IMR-90 (cell line): Measurements from ENCODE around the gene STAM2. TPM values are rescaled to one million over a fixed set of nuclear protein-coding genes. Genes with fewer than 3 reads are reported as not detected.

Experiments
- ATAC-seq: fragments of 200-7000 bp; cut with Tn5 transposase; 2 replicates; pipeline ENCODE4 v1.9.1; 2020; ENCODE audit warnings: low read depth, mild to moderate bottlenecking, moderate library complexity
- BruUV-seq: library from RNA; stranded (reverse); fragments of 400-500 nt; replicated peaks from 2 replicates; lab custom pipeline; 2021; lab: Mats Ljungman, UMichigan
- CTCF ChIA-PET: fragments of 300-600 bp; formaldehyde crosslinking; extraction: SDS; loops from one replicate; lab custom pipeline; 2021; ENCODE audit warnings: antibody characterized with exemption; lab: Yijun Ruan, JAX
- POLR2A ChIA-PET: fragments of 300-600 bp; sonication (Branson Sonifier 250); formaldehyde crosslinking; loops from one replicate; lab custom pipeline; 2022; ENCODE audit warnings: antibody characterized with exemption; ENCODE audit not compliant: unreplicated experiment; lab: Charles Lee
- DNase-seq: peaks from one replicate; pipeline ENCODE4 v3.0.0; 2013
- H2AFZ ChIP-seq: replicated peaks from 2 replicates; pipeline ENCODE3; 2013; ENCODE audit warnings: low read length, mild to moderate bottlenecking; ENCODE audit not compliant: poor library complexity
- H2AK5ac ChIP-seq: 2 replicates; pipeline ENCODE4 v1.6.1; 2013; ENCODE audit warnings: low read depth, low read length, inconsistent platforms
- H2AK9ac ChIP-seq: replicated peaks from 2 replicates; pipeline ENCODE3; 2013; ENCODE audit warnings: mild to moderate bottlenecking, low read depth, low read length, moderate library complexity; ENCODE audit not compliant: poor library complexity
- H2BK120ac ChIP-seq: 2 replicates; pipeline ENCODE4 v1.6.1; 2013; ENCODE audit warnings: low read depth, low read length, inconsistent platforms
- H2BK15ac ChIP-seq: 3 replicates; pipeline ENCODE4 v1.6.1; 2013; ENCODE audit warnings: low read depth, low read length, inconsistent platforms
- H2BK20ac ChIP-seq: 2 replicates; pipeline ENCODE4 v1.6.1; 2013; ENCODE audit warnings: low read depth, mild to moderate bottlenecking, inconsistent platforms, low read length, moderate library complexity
- H2BK5ac ChIP-seq: 2 replicates; pipeline ENCODE4 v1.6.1; 2013; ENCODE audit warnings: mild to moderate bottlenecking, low read depth, low read length, inconsistent platforms; ENCODE audit not compliant: poor library complexity, severe bottlenecking
- H3K14ac ChIP-seq: replicated peaks from 2 replicates; pipeline ENCODE4 v1.6.1; 2013; ENCODE audit warnings: low read depth, low read length, inconsistent platforms
- H3K18ac ChIP-seq: 2 replicates; pipeline ENCODE4 v1.6.1; 2013; ENCODE audit warnings: low read depth, low read length, control low read depth
- H3K23ac ChIP-seq: 2 replicates; pipeline ENCODE4 v1.6.1; 2013; ENCODE audit warnings: low read depth, low read length, inconsistent platforms
- H3K27ac ChIP-seq: 2 replicates; pipeline ENCODE4 v1.5.1; 2013; ENCODE audit warnings: mild to moderate bottlenecking, control low read depth, low read length; ENCODE audit not compliant: insufficient read depth
- H3K27me3 ChIP-seq: 2 replicates; pipeline ENCODE4 v1.6.1; 2013; ENCODE audit warnings: low read length; ENCODE audit not compliant: control insufficient read depth, insufficient read depth
- H3K36me3 ChIP-seq: 2 replicates; pipeline ENCODE4 v1.6.1; 2013; ENCODE audit warnings: low read length, mixed read lengths; ENCODE audit not compliant: control insufficient read depth, insufficient read depth
- H3K4ac ChIP-seq: 2 replicates; pipeline ENCODE4 v1.6.1; 2013; ENCODE audit warnings: low read depth, low read length, inconsistent platforms
- H3K4me1 ChIP-seq: 2 replicates; pipeline ENCODE4 v1.6.1; 2013; ENCODE audit warnings: low read length, mixed read lengths; ENCODE audit not compliant: control insufficient read depth, insufficient read depth
- H3K4me2 ChIP-seq: 2 replicates; pipeline ENCODE4 v1.6.1; 2013; ENCODE audit warnings: low read depth, mild to moderate bottlenecking, control low read depth, low read length, moderate library complexity
- H3K4me3 ChIP-seq: 2 replicates; pipeline ENCODE4 v1.5.1; 2013; ENCODE audit warnings: low read depth, mild to moderate bottlenecking, control low read depth, low read length, moderate library complexity; ENCODE audit not compliant: insufficient read depth
- H3K56ac ChIP-seq: 2 replicates; pipeline ENCODE4 v1.6.1; 2013; ENCODE audit warnings: low read length, inconsistent platforms; ENCODE audit not compliant: insufficient read depth; ENCODE audit errors: extremely low read depth
- H3K79me1 ChIP-seq, 2 experiments: 2 replicates each; pipeline ENCODE4 v1.6.1; 2013; ENCODE audit warnings: low read length in 2 of 2, inconsistent platforms in 1 of 2, low read depth in 1 of 2
- H3K9ac ChIP-seq: 2 replicates; pipeline ENCODE4 v1.6.1; 2013; ENCODE audit warnings: low read depth, low read length, control low read depth
- H3K9me1 ChIP-seq: 2 replicates; pipeline ENCODE4 v1.6.1; 2013; ENCODE audit warnings: low read length, inconsistent platforms; ENCODE audit not compliant: insufficient read depth
- H3K9me3 ChIP-seq: 2 replicates; pipeline ENCODE4 v1.6.1; 2013; ENCODE audit warnings: low read length; ENCODE audit not compliant: control insufficient read depth, insufficient read depth
- H4K20me1 ChIP-seq: 2 replicates; pipeline ENCODE4 v1.6.1; 2013; ENCODE audit warnings: low read length, inconsistent platforms; ENCODE audit not compliant: insufficient read depth
- H4K5ac ChIP-seq: 2 replicates; pipeline ENCODE4 v1.6.1; 2013; ENCODE audit warnings: mild to moderate bottlenecking, low read depth, low read length, control low read depth
- H4K8ac ChIP-seq, 2 experiments: 2 replicates each; pipeline ENCODE4 v1.6.1; 2013; ENCODE audit warnings: low read depth in 2 of 2, low read length in 2 of 2, control low read depth in 1 of 2, inconsistent platforms in 1 of 2
- H4K91ac ChIP-seq: 2 replicates; pipeline ENCODE4 v1.6.1; 2013; ENCODE audit warnings: low read depth, low read length, inconsistent platforms; ENCODE audit not compliant: insufficient read depth
- BHLHE40 ChIP-seq: fragments of 150-350 bp; IDR thresholded peaks from 2 replicates; pipeline ENCODE4 v1.6.1; 2016; ENCODE audit warnings: mild to moderate bottlenecking, low read depth, low read length
- CEBPB ChIP-seq: IDR thresholded peaks from 2 replicates; pipeline ENCODE4 v1.6.1; 2012; ENCODE audit warnings: low read depth, low read length, improper control_type of control experiment
- CHD1 ChIP-seq: IDR thresholded peaks from 2 replicates; pipeline ENCODE4 v1.6.1; 2012; ENCODE audit warnings: low read depth, low read length, improper control_type of control experiment
- CTCF ChIP-seq: conservative IDR thresholded peaks from 2 replicates; pipeline ENCODE4 v1.5.1; 2012; ENCODE audit warnings: mild to moderate bottlenecking, low read depth, low read length, improper control_type of control experiment
- ELK1 ChIP-seq: fragments of 150-350 bp; IDR thresholded peaks from 2 replicates; pipeline ENCODE4 v1.6.1; 2016; ENCODE audit warnings: low read depth, mild to moderate bottlenecking, low read length, moderate library complexity, borderline replicate concordance
- FOS ChIP-seq: fragments of 150-350 bp; IDR thresholded peaks from 2 replicates; pipeline ENCODE4 v1.6.1; 2016; ENCODE audit warnings: low read depth, low read length
- MAFK ChIP-seq: IDR thresholded peaks from 2 replicates; pipeline ENCODE4 v1.6.1; 2012; ENCODE audit warnings: low read depth, low read length, improper control_type of control experiment
- MAZ ChIP-seq: IDR thresholded peaks from 2 replicates; pipeline ENCODE4 v1.6.1; 2012; ENCODE audit warnings: low read depth, mild to moderate bottlenecking, low read length, improper control_type of control experiment, moderate library complexity, borderline replicate concordance
- MXI1 ChIP-seq: IDR thresholded peaks from 2 replicates; pipeline ENCODE4 v1.6.1; 2012; ENCODE audit warnings: low read depth, mild to moderate bottlenecking, low read length, moderate library complexity, borderline replicate concordance
- NFE2L2 ChIP-seq: fragments of 150-350 bp; IDR thresholded peaks from 2 replicates; pipeline ENCODE4 v1.6.1; 2016; ENCODE audit warnings: low read depth, mild to moderate bottlenecking, low read length
- POLR2A ChIP-seq: IDR thresholded peaks from 2 replicates; pipeline ENCODE4 v1.6.1; 2012; ENCODE audit warnings: mild to moderate bottlenecking, low read depth, low read length
- RAD21 ChIP-seq: IDR thresholded peaks from 2 replicates; pipeline ENCODE4 v1.6.1; 2012; ENCODE audit warnings: low read length, improper control_type of control experiment
- RCOR1 ChIP-seq: IDR thresholded peaks from 2 replicates; pipeline ENCODE4 v1.6.1; 2012; ENCODE audit warnings: mild to moderate bottlenecking, low read length, improper control_type of control experiment; ENCODE audit not compliant: insufficient replicate concordance
- RFX5 ChIP-seq: IDR thresholded peaks from 2 replicates; pipeline ENCODE4 v1.8.0; 2012; ENCODE audit warnings: low read depth, mild to moderate bottlenecking, low read length, moderate library complexity
- SMC3 ChIP-seq: fragments of 150-350 bp; IDR thresholded peaks from 2 replicates; pipeline ENCODE4 v1.6.1; 2016; ENCODE audit warnings: low read depth, mild to moderate bottlenecking, antibody characterized with exemption, low read length, moderate library complexity
- USF2 ChIP-seq: fragments of 150-350 bp; IDR thresholded peaks from 2 replicates; pipeline ENCODE4 v1.6.1; 2017; ENCODE audit warnings: mild to moderate bottlenecking, antibody characterized with exemption, low read length, low read depth
- WGBS, 2 experiments: methylation state at CpG; one replicate each; pipeline versions ENCODE4 v1.1.5 to v1.1.7; 2013; ENCODE audit warnings: missing lambda C conversion rate in 2 of 2; ENCODE audit not compliant: insufficient read length in 1 of 2; ENCODE audit errors: extremely low coverage in 2 of 2; 5-methylcytosine and 5-hydroxymethylcytosine counted together
- dilution Hi-C: fragments of 300-500 bp; cut with HindIII; formaldehyde crosslinking; loops from one replicate; pipeline ENCODE4 v1.14.3; 2018; ENCODE audit warnings: low sequenced_read_pairs; ENCODE audit not compliant: unreplicated experiment
- in situ Hi-C: fragments of 300-500 bp; cut with MboI; formaldehyde crosslinking; loops from 3 replicates; pipeline ENCODE4 v1.14.3; 2019; ENCODE audit warnings: low sequenced_read_pairs, inconsistent platforms, mixed read lengths
- intact Hi-C: fragments of 100-400 bp; cut with micrococcal nuclease; formaldehyde crosslinking; loops from 2 replicates; pipeline ENCODE4 v1.10.0; 2022
- polyA plus RNA-seq, 3 experiments: library from polyadenylated mRNA; depleted of rRNA; stranded (reverse); fragments of >200 nt; gene quantifications; 2 replicates each; pipeline ENCODE4 v1.2.3, GENCODE V29; 2012; ENCODE audit warnings: low replicate concordance in 1 of 3
- total RNA-seq: library from RNA; depleted of rRNA; stranded (reverse); fragments of >200 nt; gene quantifications from 2 replicates; pipeline ENCODE4 v1.2.3, GENCODE V29; 2012

STAM2 gene
- total and polyA plus RNA-seq, 2 of the 4 experiments (the other 2 are of a cell fraction), result 12.5 to 29.2 TPM

GRCh38 chr2:152086231-152086630, 89.3 kb downstream of the STAM2 start:
- H3K27me3 ChIP-seq, result peaks cover 9% of the 10 kb centered on the region
- intact Hi-C loops (no loop called here), in situ Hi-C loops (no loop called here), dilution Hi-C loops (no loop called here)
- H2AFZ ChIP-seq, result no peak overlapping the region
- H3K56ac ChIP-seq, result no peak overlapping the region
- H2BK15ac ChIP-seq, result no peak overlapping the region
- no peaks in the 10 kb centered on the region for H3K36me3 ChIP-seq
- no peak overlapping the region for H3K4ac ChIP-seq
- H4K5ac ChIP-seq, result no peak overlapping the region
- H3K27ac ChIP-seq, result no peak overlapping the region
- no peak overlapping the region for H2BK20ac ChIP-seq
- CTCF ChIA-PET, result no interaction called here
- no peak overlapping the region for H4K8ac ChIP-seq
- no peak for TF ChIP-seq MAZ
- no peak for TF ChIP-seq MXI1
- TF ChIP-seq MAFK, result no peak
- TF ChIP-seq NFE2L2, result no peak
- TF ChIP-seq USF2, result no peak
- no peak for TF ChIP-seq FOS
- no peak for TF ChIP-seq CHD1
- TF ChIP-seq SMC3, result no peak
- no peak for TF ChIP-seq RFX5
- no peak for TF ChIP-seq POLR2A
- TF ChIP-seq CEBPB, result no peak
- TF ChIP-seq BHLHE40, result no peak
- TF ChIP-seq RAD21, result no peak
- no peak for TF ChIP-seq CTCF
- TF ChIP-seq ELK1, result no peak
- TF ChIP-seq RCOR1, result no peak
- H3K9me3 ChIP-seq, result 0 out of 2 replicates have a peak, but pooled peaks cover under 1% of the 10 kb centered on the region
- H3K4me1 ChIP-seq, result no peaks in the 10 kb centered on the region
- DNase-seq (no peak), ATAC-seq (no peak)
- H3K9me1 ChIP-seq, result no peaks in the 10 kb centered on the region
- H3K4me2 ChIP-seq, result no peak overlapping the region
- no peak overlapping the region for H2AK9ac ChIP-seq
- H3K9ac ChIP-seq, result no peak overlapping the region
- no peak overlapping the region for H4K91ac ChIP-seq
- no peak overlapping the region for H2AK5ac ChIP-seq
- no peak overlapping the region for H3K18ac ChIP-seq
- no peak overlapping the region for H2BK5ac ChIP-seq
- no peaks in the 10 kb centered on the region for H3K79me1 ChIP-seq
- no peak overlapping the region for H3K23ac ChIP-seq
- no peak overlapping the region for H3K14ac ChIP-seq
- no peak overlapping the region for H2BK120ac ChIP-seq
- no peak overlapping the region for H3K4me3 ChIP-seq
- no peaks in the 10 kb centered on the region for H4K20me1 ChIP-seq
- no TSS peak for BruUV-seq
- no CpG with 5 or more reads among the region's 2 CpGs for WGBS, 2 experiments
- POLR2A ChIA-PET, result interaction anchor here (0.7 kb wide), 1 partner anchor 69 kb away, joined by 4 read pairs; no protein-coding TSS in a partner anchor
